ENCODE measurements around the gene SEMA6B.

- TF ChIP-seq EZH2 (IDR thresholded peaks at IDR 0.05; ENCODE audit: low read length): no peak
- TF ChIP-seq, protein P1, sequence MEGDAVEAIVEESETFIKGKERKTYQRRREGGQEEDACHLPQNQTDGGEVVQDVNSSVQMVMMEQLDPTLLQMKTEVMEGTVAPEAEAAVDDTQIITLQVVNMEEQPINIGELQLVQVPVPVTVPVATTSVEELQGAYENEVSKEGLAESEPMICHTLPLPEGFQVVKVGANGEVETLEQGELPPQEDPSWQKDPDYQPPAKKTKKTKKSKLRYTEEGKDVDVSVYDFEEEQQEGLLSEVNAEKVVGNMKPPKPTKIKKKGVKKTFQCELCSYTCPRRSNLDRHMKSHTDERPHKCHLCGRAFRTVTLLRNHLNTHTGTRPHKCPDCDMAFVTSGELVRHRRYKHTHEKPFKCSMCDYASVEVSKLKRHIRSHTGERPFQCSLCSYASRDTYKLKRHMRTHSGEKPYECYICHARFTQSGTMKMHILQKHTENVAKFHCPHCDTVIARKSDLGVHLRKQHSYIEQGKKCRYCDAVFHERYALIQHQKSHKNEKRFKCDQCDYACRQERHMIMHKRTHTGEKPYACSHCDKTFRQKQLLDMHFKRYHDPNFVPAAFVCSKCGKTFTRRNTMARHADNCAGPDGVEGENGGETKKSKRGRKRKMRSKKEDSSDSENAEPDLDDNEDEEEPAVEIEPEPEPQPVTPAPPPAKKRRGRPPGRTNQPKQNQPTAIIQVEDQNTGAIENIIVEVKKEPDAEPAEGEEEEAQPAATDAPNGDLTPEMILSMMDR (optimal IDR thresholded peaks at IDR 0.05 in 1 of 3, IDR thresholded peaks at IDR 0.05 in 1 of 3, conservative IDR thresholded peaks at IDR 0.05 in 1 of 3; ENCODE audit: extremely low read depth in 1 of 3, insufficient read depth in 2 of 3, low read length in 3 of 3): no peak
Measured at GRCh38 chr19:4600893-4601292, 41.4 kb upstream of the SEMA6B start.

Measured in keratinocyte (primary cell).